NOMO-1 treated with DMSO at 0.1 percent for 48 hours (cell line): ENCODE measurements around the gene DLX1.
A peak's percentile ranks its signal among the peaks of the same experiment; 100 is the strongest.
"Not testable (repeated sequence)": the region's sequence is repeated elsewhere in the genome, so short reads cannot be mapped to it uniquely, and the experiment has no call there.

Experiments used
- DNase-seq: peaks from one replicate; lab custom pipeline; 2025; ENCODE audit not compliant: unreplicated experiment; lab: John Stamatoyannopoulos, UW

Gene DLX1

GRCh38 chr2:172063446-172063845, 21.9 kb upstream of the DLX1 start:
- DNase-seq: no peak

- peak; percentile 53 for DNase-seq
Measured at GRCh38 chr2:172065111-172065510, 20.2 kb upstream of the DLX1 start.

- no peak for DNase-seq
Measured at GRCh38 chr2:172066394-172066886, 18.9 kb upstream of the DLX1 start.

- not testable (repeated sequence) for DNase-seq
Measured at GRCh38 chr2:172067905-172068304, 17.4 kb upstream of the DLX1 start.

- no peak for DNase-seq
Measured at GRCh38 chr2:172070936-172071335, 14.4 kb upstream of the DLX1 start.

GRCh38 chr2:172072303-172072702, 13.0 kb upstream of the DLX1 start:
- peak; percentile 12 for DNase-seq

GRCh38 chr2:172072706-172073105, 12.6 kb upstream of the DLX1 start:
- DNase-seq: no peak

- no peak for DNase-seq
Measured at GRCh38 chr2:172073518-172073917, 11.8 kb upstream of the DLX1 start.

GRCh38 chr2:172074254-172074653, 11.1 kb upstream of the DLX1 start:
- DNase-seq: no peak

GRCh38 chr2:172079416-172079815, 5.9 kb upstream of the DLX1 start:
- DNase-seq: no peak

- peak; percentile 84 for DNase-seq
Measured at GRCh38 chr2:172079838-172080640, 5.3 kb upstream of the DLX1 start.

- no peak for DNase-seq
Measured at GRCh38 chr2:172080641-172081220, 4.6 kb upstream of the DLX1 start.

GRCh38 chr2:172081221-172082022, 3.9 kb upstream of the DLX1 start:
- DNase-seq: no peak

GRCh38 chr2:172082105-172082943, 3.0 kb upstream of the DLX1 start:
- no peak for DNase-seq

GRCh38 chr2:172082944-172083627, 2.2 kb upstream of the DLX1 start:
- DNase-seq: no peak

- DNase-seq: no peak
Measured at GRCh38 chr2:172083628-172084394, 1.5 kb upstream of the DLX1 start.

GRCh38 chr2:172084395-172084644, 987 bp upstream of the DLX1 start:
- DNase-seq: no peak

- DNase-seq: peak; percentile 84
Measured at GRCh38 chr2:172084645-172085459, 455 bp upstream of the DLX1 start.
